ENCODE data around the gene NMT2. TPM values are rescaled to one million over a fixed set of nuclear protein-coding genes. Genes with fewer than 3 reads are reported as not detected.

Gene NMT2
- total and polyA plus RNA-seq, 12 donors: 3.4 to 31.4 (median 7.3) TPM

GRCh38 chr10:15131330-15131729, 37.2 kb downstream of the NMT2 start:
- peaks cover 0 to 25% of the 10 kb centered on the region in 2 donors for H3K36me3 ChIP-seq (replicated peaks in 1 of 2)

GRCh38 chr10:15124908-15125307, 43.6 kb downstream of the NMT2 start:
- DNase-seq: no peak
- Histone ChIP-seq H3K4me1 (replicated peaks in 1 of 2) (no peaks in the 10 kb centered on the region), H3K9me3 (replicated peaks in 1 of 3) (no peaks in the 10 kb centered on the region), H3K27ac (no peak overlapping the region), H3K36me3 (replicated peaks in 1 of 2) (peaks cover 0 to 2% of the 10 kb centered on the region in 2 donors), H3K4me3 (no peak overlapping the region), H3K27me3 (no peaks in the 10 kb centered on the region)
- 82 to 92% (median 90%) methylated on average over 3 of the region's 3 CpGs for WGBS, 4 donors
- TF ChIP-seq POLR2A (IDR thresholded peaks at IDR 0.05) (no peak), CTCF (IDR thresholded peaks at IDR 0.05) (no peak)
- intact Hi-C loops (cut with DNase I): no loop called here

More at GRCh38 chr10:15131330-15131729, 37.2 kb downstream of the NMT2 start:
- intact Hi-C loops (cut with DNase I): no loop called here
- Histone ChIP-seq H3K4me1 (replicated peaks in 1 of 2) (no peaks in the 10 kb centered on the region), H3K9me3 (replicated peaks in 1 of 3) (no peaks in the 10 kb centered on the region), H3K4me3 (no peak overlapping the region), H3K27me3 (no peaks in the 10 kb centered on the region), H3K27ac (no peak overlapping the region)
- 95 to 99% (median 97%) methylated on average over 5 of the region's 5 CpGs for WGBS, 4 donors
- DNase-seq: no peak
- TF ChIP-seq CTCF (IDR thresholded peaks at IDR 0.05) (no peak), POLR2A (IDR thresholded peaks at IDR 0.05) (no peak)

- no peak overlapping the region for H3K27ac ChIP-seq
- peaks cover 0 to 4% of the 10 kb centered on the region in 2 donors for H3K36me3 ChIP-seq (replicated peaks in 1 of 2)
- intact Hi-C loops (cut with DNase I): no loop called here
- H3K4me1 ChIP-seq (replicated peaks in 1 of 2): no peaks in the 10 kb centered on the region
- TF ChIP-seq POLR2A (IDR thresholded peaks at IDR 0.05): no peak
- TF ChIP-seq CTCF (IDR thresholded peaks at IDR 0.05): no peak
- no peak overlapping the region for H3K4me3 ChIP-seq
- no peaks in the 10 kb centered on the region for H3K27me3 ChIP-seq
- 93 to 99% (median 96%) methylated on average over 9 of the region's 9 CpGs for WGBS, 4 donors
- no peak for DNase-seq
- no peaks in the 10 kb centered on the region for H3K9me3 ChIP-seq (replicated peaks in 1 of 3)
Observed at GRCh38 chr10:15124190-15124589, 44.3 kb downstream of the NMT2 start.

- Histone ChIP-seq H3K27ac (no peak overlapping the region), H3K4me1 (replicated peaks in 1 of 2) (no peaks in the 10 kb centered on the region), H3K27me3 (no peaks in the 10 kb centered on the region), H3K9me3 (replicated peaks in 1 of 3) (no peaks in the 10 kb centered on the region), H3K36me3 (replicated peaks in 1 of 2) (peaks cover 0 to 4% of the 10 kb centered on the region in 2 donors), H3K4me3 (no peak overlapping the region)
- TF ChIP-seq POLR2A (IDR thresholded peaks at IDR 0.05) (no peak), CTCF (IDR thresholded peaks at IDR 0.05) (no peak)
- DNase-seq: no peak
- 69 to 75% (median 73%) methylated on average over 3 of the region's 3 CpGs for WGBS, 4 donors
- intact Hi-C loops (cut with DNase I): no loop called here
Observed at GRCh38 chr10:15123749-15124184, 44.7 kb downstream of the NMT2 start.
